ENCODE results near the gene SPTBN1.

- no peak for TF ChIP-seq POLR2A (IDR thresholded peaks at IDR 0.05; ENCODE audit: low read depth, low read length)
- TF ChIP-seq, protein P1, sequence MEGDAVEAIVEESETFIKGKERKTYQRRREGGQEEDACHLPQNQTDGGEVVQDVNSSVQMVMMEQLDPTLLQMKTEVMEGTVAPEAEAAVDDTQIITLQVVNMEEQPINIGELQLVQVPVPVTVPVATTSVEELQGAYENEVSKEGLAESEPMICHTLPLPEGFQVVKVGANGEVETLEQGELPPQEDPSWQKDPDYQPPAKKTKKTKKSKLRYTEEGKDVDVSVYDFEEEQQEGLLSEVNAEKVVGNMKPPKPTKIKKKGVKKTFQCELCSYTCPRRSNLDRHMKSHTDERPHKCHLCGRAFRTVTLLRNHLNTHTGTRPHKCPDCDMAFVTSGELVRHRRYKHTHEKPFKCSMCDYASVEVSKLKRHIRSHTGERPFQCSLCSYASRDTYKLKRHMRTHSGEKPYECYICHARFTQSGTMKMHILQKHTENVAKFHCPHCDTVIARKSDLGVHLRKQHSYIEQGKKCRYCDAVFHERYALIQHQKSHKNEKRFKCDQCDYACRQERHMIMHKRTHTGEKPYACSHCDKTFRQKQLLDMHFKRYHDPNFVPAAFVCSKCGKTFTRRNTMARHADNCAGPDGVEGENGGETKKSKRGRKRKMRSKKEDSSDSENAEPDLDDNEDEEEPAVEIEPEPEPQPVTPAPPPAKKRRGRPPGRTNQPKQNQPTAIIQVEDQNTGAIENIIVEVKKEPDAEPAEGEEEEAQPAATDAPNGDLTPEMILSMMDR (IDR thresholded peaks at IDR 0.05; ENCODE audit: extremely low read depth in 1 of 2, insufficient read depth in 1 of 2, low read depth in 1 of 2, low read length in 2 of 2), result no peak
- no peak for TF ChIP-seq POLR2AphosphoS5 (IDR thresholded peaks at IDR 0.05; ENCODE audit: insufficient read depth, low read depth, low read length)
- no peak for TF ChIP-seq EZH2 (IDR thresholded peaks at IDR 0.05; ENCODE audit: borderline replicate concordance, low read depth, low read length, severe bottlenecking)
- TF ChIP-seq MAX (IDR thresholded peaks at IDR 0.05; ENCODE audit: insufficient read depth, insufficient read length), result no peak
- no peak for TF ChIP-seq MYC (IDR thresholded peaks at IDR 0.05; ENCODE audit: low read depth, low read length)
- no peak for TF ChIP-seq GATA2 (IDR thresholded peaks at IDR 0.05; ENCODE audit: insufficient read depth, insufficient read length, low read depth, low read length)
- no peak for TF ChIP-seq JUN (IDR thresholded peaks at IDR 0.05; ENCODE audit: borderline replicate concordance, insufficient read depth, insufficient read length, low read depth)
- TF ChIP-seq FOS (IDR thresholded peaks at IDR 0.05; ENCODE audit: borderline replicate concordance, insufficient read depth, low read length), result no peak
These were observed 216.7 kb downstream of the SPTBN1 start for GRCh38 chr2:54672590-54673456.
